Liver (tissue), 9 donors: ENCODE data around the gene TMCO4. TPM values are rescaled to one million over a fixed set of nuclear protein-coding genes. Genes with fewer than 3 reads are reported as not detected.

Experiments used
- DNase-seq: peaks from one replicate; pipeline ENCODE4 v3.0.0-alpha.2; 2017; ENCODE audit warnings: low spot score
- H3K27ac ChIP-seq, 2 donors: one replicate each; pipeline ENCODE4 v1.7.0; 2013; ENCODE audit warnings: inconsistent platforms in 2 of 2, low read length in 2 of 2, control low read depth in 1 of 2, low read depth in 1 of 2, mild to moderate bottlenecking in 1 of 2
- H3K27me3 ChIP-seq, 4 donors: one replicate each; pipeline versions ENCODE4 v1.6.1 to v1.7.0; 2013; ENCODE audit warnings: low read length in 3 of 4, inconsistent platforms in 1 of 4, mild to moderate bottlenecking in 1 of 4, moderate library complexity in 1 of 4; ENCODE audit not compliant: control insufficient read depth in 4 of 4, insufficient read depth in 4 of 4
- H3K36me3 ChIP-seq, 4 donors: one replicate each; pipeline versions ENCODE4 v1.6.1 to v1.7.0; 2013; ENCODE audit warnings: low read length in 3 of 4, mild to moderate bottlenecking in 3 of 4, low read depth in 1 of 4, moderate library complexity in 1 of 4; ENCODE audit not compliant: control insufficient read depth in 4 of 4, insufficient read depth in 3 of 4
- H3K4me1 ChIP-seq, 4 donors: one replicate each; pipeline versions ENCODE4 v1.6.1 to v1.7.0; 2013; ENCODE audit warnings: low read length in 3 of 4, mild to moderate bottlenecking in 3 of 4, moderate library complexity in 1 of 4; ENCODE audit not compliant: control insufficient read depth in 4 of 4, insufficient read depth in 4 of 4
- H3K4me3 ChIP-seq, 3 donors: one replicate each; pipeline versions ENCODE4 v1.6.1 to v1.7.0; 2013; ENCODE audit warnings: low read length in 3 of 3, control low read depth in 1 of 3, low read depth in 1 of 3, mild to moderate bottlenecking in 1 of 3
- H3K9ac ChIP-seq, 2 donors: one replicate each; pipeline ENCODE4 v1.7.0; 2013; ENCODE audit warnings: low read length in 2 of 2, mild to moderate bottlenecking in 2 of 2, moderate library complexity in 2 of 2, control low read depth in 1 of 2, low read depth in 1 of 2
- H3K9me3 ChIP-seq, 4 donors: one replicate each; pipeline versions ENCODE4 v1.6.1 to v1.7.0; 2013; ENCODE audit warnings: low read length in 3 of 4; ENCODE audit not compliant: control insufficient read depth in 4 of 4
- ATF3 ChIP-seq: IDR thresholded peaks from 2 replicates; pipeline ENCODE4 v1.6.1; 2016; ENCODE audit warnings: antibody characterized with exemption
- CTCF ChIP-seq: fragments of 150-350 bp; IDR thresholded peaks from 2 replicates; pipeline ENCODE4 v1.5.1; 2017; ENCODE audit warnings: improper control_type of control experiment, low read depth, low read length; ENCODE audit not compliant: missing input control
- EGR1 ChIP-seq, 2 donors: IDR thresholded peaks; 2 replicates each; pipeline ENCODE4 v1.6.1; 2016 to 2018; ENCODE audit warnings: antibody characterized with exemption in 2 of 2, low read depth in 2 of 2
- FOXA1 ChIP-seq: IDR thresholded peaks from 2 replicates; pipeline ENCODE4 v1.6.1; 2016; ENCODE audit warnings: antibody characterized with exemption
- FOXA2 ChIP-seq: IDR thresholded peaks from 2 replicates; pipeline ENCODE4 v1.6.1; 2016; ENCODE audit warnings: antibody characterized with exemption
- GABPA ChIP-seq, 2 donors: IDR thresholded peaks in 1 of 2; conservative IDR thresholded peaks in 1 of 2; 2 replicates each; pipeline ENCODE4 v1.6.1; 2016; ENCODE audit warnings: antibody characterized with exemption in 2 of 2, mild to moderate bottlenecking in 1 of 2, moderate library complexity in 1 of 2
- HNF4A ChIP-seq, 2 donors: conservative IDR thresholded peaks; 2 replicates each; pipeline ENCODE4 v1.6.1; 2016; ENCODE audit warnings: antibody characterized with exemption in 2 of 2, mild to moderate bottlenecking in 2 of 2
- HNF4G ChIP-seq: IDR thresholded peaks from 2 replicates; pipeline ENCODE4 v1.6.1; 2016; ENCODE audit warnings: antibody characterized with exemption
- JUND ChIP-seq, 2 donors: IDR thresholded peaks; 2 replicates each; pipeline ENCODE4 v1.6.1; 2016; ENCODE audit warnings: antibody characterized with exemption in 2 of 2
- MAX ChIP-seq: IDR thresholded peaks from 2 replicates; pipeline ENCODE4 v1.6.1; 2016; ENCODE audit warnings: antibody characterized with exemption
- REST ChIP-seq: IDR thresholded peaks from 2 replicates; pipeline ENCODE4 v1.6.1; 2016; ENCODE audit warnings: antibody characterized with exemption, mild to moderate bottlenecking
- RXRA ChIP-seq, 2 donors: IDR thresholded peaks; 2 replicates each; pipeline ENCODE4 v1.6.1; 2017 to 2018; ENCODE audit warnings: antibody characterized with exemption in 2 of 2, mild to moderate bottlenecking in 1 of 2
- TAF1 ChIP-seq: conservative IDR thresholded peaks from 2 replicates; pipeline ENCODE4 v1.6.1; 2016; ENCODE audit warnings: antibody characterized with exemption, mild to moderate bottlenecking
- YY1 ChIP-seq: IDR thresholded peaks from 2 replicates; pipeline ENCODE4 v1.6.1; 2016; ENCODE audit warnings: antibody characterized with exemption, mild to moderate bottlenecking
- ZBTB33 ChIP-seq: IDR thresholded peaks from 2 replicates; pipeline ENCODE4 v1.6.1; 2016; ENCODE audit warnings: antibody characterized with exemption
- WGBS: extraction: QIAGEN DNeasy Blood & Tissue Kit; methylation state at CpG from one replicate; pipeline ENCODE4 v1.1.7; 2013; 5-methylcytosine and 5-hydroxymethylcytosine counted together
- polyA plus RNA-seq, 2 donors: library from polyadenylated mRNA; stranded (reverse) in 1 of 2; unstranded in 1 of 2; fragments of 200-250 nt in 1 of 2; fragments of >200 nt in 1 of 2; fragmentation: Nextera tagmentation in 1 of 2; extraction: Ambion mirVana in 1 of 2; gene quantifications; one replicate each; pipeline versions ENCODE4 v1.2.1 to v1.2.3, GENCODE V29; 2013 to 2015
- total RNA-seq, 2 donors: library from RNA; depleted of rRNA; stranded (reverse); fragments of >200 nt; gene quantifications; one replicate each; pipeline ENCODE4 v1.2.3, GENCODE V29; 2014
- donor health status: healthy.
- donor health status: healthy.
- donor health status: healthy.
- donor health status: healthy.
- donor health status: healthy.

Gene TMCO4
- total and polyA plus RNA-seq, 4 donors, result 4.0 to 9.5 (median 6.0) TPM

GRCh38 chr1:19844731-19845495 is 45.2 kb upstream of the TMCO4 start:
- no peak overlapping the region for H3K9ac ChIP-seq
- H3K4me1 ChIP-seq, result no peaks in the 10 kb centered on the region
- WGBS, result 57% methylated on average over 11 of the region's 11 CpGs
- no peak overlapping the region for H3K4me3 ChIP-seq
- H3K36me3 ChIP-seq, result no peaks in the 10 kb centered on the region
- no peak for TF ChIP-seq HNF4A (conservative IDR thresholded peaks at IDR 0.05)
- no peak overlapping the region for H3K27ac ChIP-seq
- H3K27me3 ChIP-seq, result no peaks in the 10 kb centered on the region
- no peaks in the 10 kb centered on the region for H3K9me3 ChIP-seq
- no peak for DNase-seq

GRCh38 chr1:19840228-19840627 is 40.5 kb upstream of the TMCO4 start:
- H3K36me3 ChIP-seq, result no peaks in the 10 kb centered on the region
- no peaks in the 10 kb centered on the region for H3K27me3 ChIP-seq
- DNase-seq, result no peak
- H3K9ac ChIP-seq, result no peak overlapping the region
- H3K27ac ChIP-seq, result no peak overlapping the region
- no peaks in the 10 kb centered on the region for H3K9me3 ChIP-seq
- H3K4me3 ChIP-seq, result no peak overlapping the region
- TF ChIP-seq HNF4A (conservative IDR thresholded peaks at IDR 0.05) (no peak), HNF4G (no peak), FOXA2 (no peak), EGR1 (IDR thresholded peaks at IDR 0.05; ENCODE audit: low read depth in 2 of 2) (no peak)
- no peaks in the 10 kb centered on the region for H3K4me1 ChIP-seq

GRCh38 chr1:19837866-19838265 is 38.1 kb upstream of the TMCO4 start:
- Histone ChIP-seq H3K9me3 (no peaks in the 10 kb centered on the region), H3K9ac (no peak overlapping the region), H3K27me3 (no peaks in the 10 kb centered on the region), H3K27ac (no peak overlapping the region), H3K4me3 (no peak overlapping the region), H3K4me1 (no peaks in the 10 kb centered on the region), H3K36me3 (no peaks in the 10 kb centered on the region)
- TF ChIP-seq FOXA2, result no peak
- TF ChIP-seq CTCF, result no peak
- no peak for TF ChIP-seq HNF4A (conservative IDR thresholded peaks at IDR 0.05)
- no peak for TF ChIP-seq TAF1
- no peak for TF ChIP-seq ATF3
- no peak for TF ChIP-seq YY1
- 48% methylated on average over 2 of the region's 2 CpGs for WGBS
- no peak for DNase-seq

- no peak for DNase-seq
- Histone ChIP-seq H3K27me3 (no peaks in the 10 kb centered on the region), H3K36me3 (no peaks in the 10 kb centered on the region), H3K9me3 (no peaks in the 10 kb centered on the region), H3K4me1 (no peaks in the 10 kb centered on the region), H3K9ac (no peak overlapping the region), H3K4me3 (no peak overlapping the region), H3K27ac (no peak overlapping the region)
- whole genome bisulfite sequencing, result 95% methylated on average over 4 of the region's 4 CpGs
- TF ChIP-seq YY1, result no peak
- no peak for TF ChIP-seq FOXA1
- TF ChIP-seq REST, result no peak
- no peak for TF ChIP-seq FOXA2
- TF ChIP-seq HNF4A (conservative IDR thresholded peaks at IDR 0.05), result no peak
- no peak for TF ChIP-seq ZBTB33
- TF ChIP-seq EGR1 (IDR thresholded peaks at IDR 0.05; ENCODE audit: low read depth in 2 of 2), result no peak
- TF ChIP-seq RXRA (IDR thresholded peaks at IDR 0.05), result no peak
- no peak for TF ChIP-seq GABPA (IDR thresholded peaks at IDR 0.05 in 1 of 2, conservative IDR thresholded peaks at IDR 0.05 in 1 of 2)
- TF ChIP-seq TAF1, result no peak
- TF ChIP-seq MAX, result no peak
- TF ChIP-seq HNF4G, result no peak
- no peak for TF ChIP-seq JUND (IDR thresholded peaks at IDR 0.05)
Observed at GRCh38 chr1:19835578-19835977, 35.9 kb upstream of the TMCO4 start.
